Neural progenitor cell (in vitro differentiated cells): Measurements from ENCODE around the gene SERINC3.

ENCODE experiments used
- CTCF ChIP-seq: fragments of 200-600 bp; sonication (generic); IDR thresholded peaks from 2 replicates; pipeline ENCODE4 v1.5.1; 2017; ENCODE audit warnings: antibody characterized with exemption, mild to moderate bottlenecking
- EZH2 ChIP-seq: fragments of 200-600 bp; sonication (generic); IDR thresholded peaks from 2 replicates; pipeline ENCODE4 v1.6.1; 2017; ENCODE audit warnings: antibody characterized with exemption, mild to moderate bottlenecking, moderate library complexity
- EZH2phosphoT487 ChIP-seq: fragments of 200-600 bp; sonication (generic); IDR thresholded peaks from 2 replicates; pipeline ENCODE4 v1.6.1; 2017; ENCODE audit warnings: antibody characterized with exemption

DNA sequence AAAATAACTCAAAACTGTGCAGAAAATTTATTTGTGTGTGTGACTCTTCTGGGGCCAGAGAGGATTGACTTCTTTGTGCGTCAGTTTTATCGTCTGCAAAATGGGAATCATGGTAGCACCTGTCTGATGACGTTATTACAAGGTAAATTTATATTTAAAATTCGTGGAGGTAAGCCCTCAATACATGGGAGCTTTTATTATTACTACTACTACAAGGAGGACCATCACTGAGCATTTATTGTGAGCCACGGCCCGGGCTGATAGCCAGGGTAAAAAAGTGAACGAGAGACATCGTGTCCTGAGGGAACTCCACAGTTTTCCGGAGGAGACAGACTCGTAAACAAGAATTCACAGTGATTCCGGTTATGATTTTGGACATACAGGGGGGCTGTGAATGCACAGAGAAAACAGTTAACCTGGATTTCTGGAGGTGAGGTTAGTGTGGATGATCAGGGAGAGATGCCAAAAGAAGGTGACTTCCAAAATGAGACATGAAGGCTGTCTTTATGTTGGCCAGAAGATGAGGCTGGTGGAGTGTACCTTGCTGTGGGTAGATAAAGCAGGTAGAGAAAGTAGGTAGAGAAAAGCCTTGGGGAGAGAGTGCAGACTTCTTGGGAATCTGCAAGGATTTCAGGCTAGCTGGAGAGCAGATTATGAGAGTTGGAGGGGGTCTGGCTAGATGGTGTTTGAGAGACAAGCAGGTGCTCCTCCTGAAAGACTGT is 10.6 kb upstream of the SERINC3 start:
- TF ChIP-seq CTCF (no peak), EZH2 (no peak), EZH2phosphoT487 (no peak)
